HS-27A (cell line): ENCODE measurements around the gene FLT4.
"Not testable (repeated sequence)": the region's sequence is repeated elsewhere in the genome, so short reads cannot be mapped to it uniquely, and the experiment has no call there.

Source experiments
- DNase-seq: peaks from one replicate; pipeline ENCODE4 v3.0.0-alpha.2; 2012; ENCODE audit warnings: low read depth, missing footprints

Gene FLT4

DNA sequence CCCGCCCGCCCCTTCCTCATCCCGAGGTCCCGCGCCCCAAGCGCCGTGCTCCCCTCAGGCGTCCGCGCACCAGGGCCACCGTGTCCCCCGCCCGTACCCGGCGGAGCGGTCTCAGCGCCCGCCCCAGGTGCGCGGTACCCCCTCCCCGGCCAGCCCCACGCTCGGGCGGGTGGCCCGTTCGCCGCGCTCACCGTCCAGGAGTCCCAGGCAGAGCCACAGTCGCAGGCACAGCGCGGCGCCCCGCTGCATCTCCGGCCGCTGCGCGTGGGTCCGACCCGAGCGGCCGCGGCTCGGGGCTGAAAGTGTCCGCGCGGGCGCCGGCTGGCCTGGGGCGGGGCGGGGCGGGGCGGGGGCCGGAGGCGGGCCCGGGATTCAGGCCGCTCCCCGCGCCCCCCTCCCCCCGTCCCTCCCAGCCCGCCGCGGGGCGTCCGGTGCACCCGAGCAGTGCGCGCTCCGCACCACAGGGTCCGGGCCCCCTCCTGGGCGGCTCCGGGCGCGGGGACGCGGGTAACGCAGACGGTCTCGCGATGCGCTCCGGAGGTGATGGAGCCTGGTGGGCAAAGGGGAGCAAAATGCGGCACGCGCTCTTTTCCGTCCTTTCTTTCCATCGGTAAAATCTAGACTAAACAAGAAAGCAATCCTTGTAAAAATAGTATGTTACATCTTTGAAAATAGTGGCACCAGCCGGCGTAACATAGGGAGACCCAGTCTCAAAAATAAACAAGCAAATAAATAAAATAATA is at the start of gene FLT4:
FLT4 (minus strand) TSS at position 304 of the 743 bp plus-strand sequence; CDS start at position 249, 55 bp downstream.
- DNase-seq, result no peak

DNA sequence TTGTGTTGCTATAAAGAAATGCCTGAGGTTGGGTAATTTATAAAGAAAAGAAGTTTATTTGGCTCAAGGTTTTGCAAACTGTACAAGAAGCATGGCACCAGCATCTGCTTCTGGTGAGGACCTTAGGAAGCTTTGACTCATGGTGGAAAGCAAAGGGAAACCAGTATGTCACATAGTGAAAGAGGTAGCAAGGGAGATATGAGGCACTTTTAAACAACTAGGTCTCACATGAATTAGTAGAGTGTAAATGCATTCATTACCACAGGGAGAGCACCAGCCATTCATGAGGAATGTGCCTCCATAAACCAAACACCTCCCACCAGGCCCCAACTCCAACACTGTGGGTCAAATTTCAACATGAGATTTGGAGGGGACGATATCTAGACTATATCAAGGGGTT is 49.6 kb upstream of the FLT4 start:
- no peak for DNase-seq

DNA sequence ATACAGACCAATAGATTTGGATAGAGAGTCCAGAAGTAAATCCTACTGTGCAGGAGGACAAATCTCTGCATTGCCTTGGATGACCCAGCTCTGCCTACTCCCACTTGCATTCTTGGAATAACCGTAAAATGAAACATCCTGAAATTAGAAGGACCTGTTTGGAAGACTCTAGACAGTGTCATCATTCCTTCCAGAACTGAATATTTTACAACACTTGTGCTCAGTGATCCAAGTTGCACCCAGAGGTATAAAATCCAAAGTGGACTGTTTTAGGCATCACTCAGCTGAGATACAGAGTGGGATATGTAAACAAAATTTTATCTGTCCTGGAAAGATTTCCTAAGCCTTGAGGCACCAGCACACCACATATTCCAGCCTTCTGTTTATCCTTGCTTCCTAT is 46.7 kb upstream of the FLT4 start:
- DNase-seq, result no peak

DNA sequence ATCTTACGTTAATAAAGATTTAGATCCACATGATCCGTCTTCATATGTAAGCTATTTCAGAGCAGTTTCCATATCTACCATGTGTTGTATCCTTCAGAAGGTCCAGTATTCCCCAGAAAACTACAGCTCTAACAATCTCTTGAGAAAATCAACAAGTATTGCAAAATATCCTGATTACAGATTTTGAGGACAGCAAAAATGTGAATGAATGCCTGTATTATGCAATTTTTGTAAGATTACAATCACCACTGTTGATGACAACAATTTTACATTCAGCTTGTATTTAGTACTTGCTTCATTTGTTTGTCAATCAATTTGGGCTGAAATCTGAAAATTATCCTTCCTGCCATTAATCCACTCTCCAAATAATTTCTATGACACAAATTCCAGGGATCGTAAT is 43.0 kb upstream of the FLT4 start:
- DNase-seq, result no peak

DNA sequence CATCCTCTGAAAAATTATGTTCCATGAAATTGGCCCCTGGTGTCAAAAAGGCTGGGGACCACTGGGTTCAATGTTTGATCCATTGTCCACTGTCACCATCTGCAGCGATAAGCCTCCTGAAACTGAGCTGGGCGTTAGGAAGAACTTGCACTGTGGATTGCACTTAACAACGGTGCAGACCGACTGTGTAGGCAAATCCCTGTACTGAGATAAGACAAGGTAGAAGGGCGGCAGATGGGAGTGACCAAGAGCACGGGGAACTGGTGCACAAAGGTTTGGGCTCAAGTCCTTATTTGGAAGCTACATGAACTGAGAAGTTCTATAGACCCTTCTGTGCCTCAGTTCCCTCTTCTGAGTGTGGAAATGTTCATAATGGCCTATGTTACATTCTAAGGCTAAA is 41.6 kb upstream of the FLT4 start:
- DNase-seq, result no peak

DNA sequence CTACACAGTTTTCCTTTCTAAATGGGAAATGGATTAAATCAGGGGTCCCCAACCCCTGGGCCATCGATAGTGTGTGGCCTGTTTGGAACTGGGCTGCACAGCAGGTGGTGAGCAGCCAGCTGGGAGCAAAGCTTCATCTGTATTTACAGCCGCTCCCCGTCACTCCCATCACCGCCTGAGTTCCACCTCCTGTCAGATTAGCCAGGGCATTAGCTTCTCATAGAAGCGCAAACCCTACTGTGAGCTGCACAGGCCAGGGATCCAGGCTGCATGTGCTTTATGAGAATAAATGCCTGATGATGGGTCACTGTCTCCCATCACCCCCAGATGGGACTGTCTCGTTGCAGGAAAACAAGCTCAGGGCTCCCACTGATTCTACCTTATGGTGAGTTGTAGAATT is 41.2 kb upstream of the FLT4 start:
- DNase-seq, result no peak

DNA sequence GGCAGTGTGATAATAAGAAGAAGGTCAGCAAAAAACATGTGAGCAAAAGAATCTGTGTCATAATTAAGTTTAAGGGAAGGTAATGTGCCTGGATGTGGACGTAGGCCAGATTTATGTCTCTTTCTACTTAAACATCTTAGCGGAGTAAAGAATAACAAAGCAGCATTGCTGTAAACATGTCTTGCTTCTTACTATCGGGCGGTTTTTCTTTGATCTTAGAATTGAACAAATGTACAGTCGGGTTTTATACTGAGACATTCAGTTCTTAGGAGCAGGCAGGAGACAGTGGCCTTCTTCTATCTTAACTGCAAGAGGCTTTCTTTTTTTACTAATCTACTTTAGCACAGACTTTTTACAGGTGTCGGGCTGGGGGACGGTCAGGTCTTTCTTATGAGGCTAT is 40.4 kb upstream of the FLT4 start:
- no peak for DNase-seq

DNA sequence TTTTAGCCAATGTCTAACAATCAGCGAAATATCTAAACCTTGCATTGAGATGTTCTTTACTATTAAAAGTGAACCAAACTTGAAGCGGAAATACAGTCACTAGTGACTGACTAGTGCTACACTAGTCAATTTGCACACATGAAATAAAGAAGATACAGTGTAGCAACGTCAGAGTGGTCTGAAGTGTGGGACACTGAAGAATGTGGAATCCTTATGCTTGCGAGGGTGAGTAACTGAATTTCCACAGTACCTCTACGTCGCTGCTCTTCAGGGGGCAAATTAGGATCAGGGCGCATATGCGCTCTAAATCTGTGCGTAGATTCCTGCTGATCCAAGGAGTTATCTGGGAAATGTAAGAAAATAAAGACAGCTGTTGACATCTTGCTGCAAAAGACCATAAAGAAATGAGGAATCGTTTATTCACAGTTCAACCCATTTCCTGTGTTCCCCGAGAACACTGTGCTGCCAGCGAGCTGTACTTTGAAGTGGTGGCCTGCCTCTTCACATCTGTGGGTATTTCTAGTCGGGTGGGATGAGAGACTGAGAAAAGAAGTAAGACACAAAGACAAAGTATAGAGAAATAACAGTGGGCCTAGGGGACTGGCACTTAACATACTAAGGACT is 39.8 kb upstream of the FLT4 start:
- no peak for DNase-seq

DNA sequence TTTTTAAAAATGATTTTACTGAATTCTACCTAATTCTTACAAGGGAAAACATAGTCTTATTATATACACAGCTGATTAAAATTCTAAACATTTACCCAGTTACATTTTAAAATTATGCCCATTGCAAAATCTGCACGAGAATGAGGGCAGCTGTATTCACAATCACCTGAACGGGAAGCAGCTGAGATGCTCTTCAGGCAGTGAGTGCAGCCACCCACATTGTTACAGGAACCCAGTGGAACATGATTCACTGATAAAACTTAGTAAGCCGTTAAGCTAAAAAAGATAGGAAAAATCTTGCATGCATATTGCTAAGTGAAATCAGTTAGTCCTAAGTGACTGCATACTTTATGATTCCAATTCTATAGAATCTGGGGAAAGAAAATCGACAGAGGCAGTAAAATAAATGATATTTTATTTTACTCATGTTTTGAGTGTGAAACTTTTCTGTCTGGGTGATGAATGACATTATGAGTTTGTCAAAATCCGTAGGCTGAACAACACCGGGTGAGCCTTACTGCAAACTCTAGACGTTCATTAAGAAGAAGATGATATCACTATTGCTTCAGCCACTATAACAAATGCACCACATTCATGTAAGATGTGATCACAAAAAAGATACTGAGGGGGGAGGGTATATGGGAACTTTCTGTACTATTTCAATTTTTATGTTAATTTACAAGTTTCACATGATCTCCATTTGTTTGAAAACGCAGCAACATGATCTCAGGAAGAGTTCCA is 39.1 kb upstream of the FLT4 start:
- DNase-seq, result no peak

DNA sequence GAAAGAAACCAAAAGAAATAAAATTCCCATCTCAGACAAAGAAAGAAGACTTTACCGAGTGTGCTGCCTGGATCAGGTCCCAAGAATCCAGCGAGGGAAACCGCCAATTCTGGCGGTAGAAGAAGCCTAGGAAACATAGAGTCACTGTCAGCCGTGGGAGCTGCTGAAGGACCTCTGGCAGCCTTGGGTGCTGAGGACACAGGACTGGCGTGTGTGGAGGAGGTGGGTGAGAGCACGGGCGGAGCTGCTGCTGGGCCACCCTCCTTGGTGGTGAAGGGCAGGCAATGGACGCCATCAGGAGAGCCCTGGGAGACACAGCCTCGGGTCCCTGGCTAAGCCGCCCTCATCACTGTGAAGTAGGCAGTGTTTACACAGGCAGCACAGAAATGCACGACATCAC is 37.4 kb upstream of the FLT4 start:
- DNase-seq, result not testable (repeated sequence)

DNA sequence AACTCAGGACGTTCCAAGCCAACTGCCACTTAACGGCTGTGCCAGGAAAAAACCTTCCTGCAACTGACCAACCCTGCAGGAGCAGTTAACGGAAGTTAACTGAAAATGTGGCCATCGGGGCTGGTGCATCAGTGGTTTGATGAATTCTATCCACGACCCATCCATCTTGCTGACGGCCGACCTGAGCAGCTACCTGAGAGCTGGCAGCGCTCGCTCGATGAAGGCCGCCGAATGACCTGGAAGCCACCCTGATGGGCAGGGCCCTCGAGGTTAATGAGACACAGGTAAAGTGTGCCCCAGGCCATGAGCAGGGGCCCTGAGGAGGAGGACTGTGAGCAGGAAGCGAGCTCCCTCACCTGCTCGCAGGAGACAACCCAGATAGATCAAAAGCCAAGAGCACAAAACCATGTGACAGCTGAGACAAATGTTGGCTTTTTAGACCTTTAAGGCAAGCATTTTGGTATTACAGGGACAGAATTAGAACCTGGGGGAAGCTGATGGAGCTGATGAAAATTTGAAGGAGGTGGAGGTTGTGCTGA is 35.3 kb upstream of the FLT4 start:
- no peak for DNase-seq

DNA sequence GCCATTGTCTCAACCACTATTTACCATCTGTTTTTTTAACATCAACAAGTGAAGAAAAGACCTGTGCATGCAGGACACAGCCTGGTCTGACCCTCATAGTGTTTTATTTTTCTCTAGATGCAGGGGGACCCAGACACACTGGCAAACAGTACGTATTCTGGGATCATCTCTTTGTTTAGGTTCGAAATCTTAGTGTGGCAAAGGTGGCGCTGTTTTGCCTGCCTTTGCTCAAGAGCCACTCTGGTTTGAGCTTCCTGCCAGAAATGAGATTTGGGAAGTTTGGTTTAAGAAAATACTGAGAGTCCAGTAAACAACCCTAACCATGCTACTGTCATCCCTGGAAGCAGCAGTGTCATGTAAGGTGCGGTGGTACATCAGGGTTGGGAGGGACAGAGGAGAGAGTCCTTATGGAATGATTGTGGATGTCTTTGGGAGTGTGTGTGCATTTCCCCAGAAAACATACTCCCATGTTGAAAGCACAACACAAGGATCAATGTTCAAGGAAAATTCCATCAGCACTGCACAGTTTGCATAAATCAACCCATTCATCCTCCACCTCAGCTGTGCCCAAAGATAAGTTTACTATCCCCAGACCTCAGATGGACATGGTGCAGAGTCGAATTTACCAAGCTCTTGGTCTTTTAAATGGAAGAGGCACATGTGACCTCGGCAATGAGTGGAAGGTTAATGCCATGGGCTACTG is 34.0 kb upstream of the FLT4 start:
- DNase-seq, result no peak

DNA sequence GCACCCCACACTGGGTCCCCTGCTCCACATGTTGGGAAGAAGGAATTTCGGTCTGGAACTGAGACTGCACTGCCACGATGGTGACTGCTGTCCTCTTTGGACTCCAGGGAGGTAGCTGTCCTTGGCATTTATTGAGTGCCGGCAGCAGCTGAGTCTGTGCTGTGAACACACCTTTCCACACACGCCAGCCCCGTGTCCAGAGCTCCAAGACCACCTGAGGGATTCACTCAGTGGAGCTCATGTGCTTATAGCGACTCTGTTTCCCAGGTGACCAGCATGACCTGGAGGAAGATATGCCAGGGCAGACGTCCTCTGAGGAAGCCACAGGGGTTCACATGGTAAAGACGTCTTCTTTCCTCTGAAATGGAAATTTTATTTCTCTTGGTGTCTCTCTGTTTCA is 33.2 kb upstream of the FLT4 start:
- no peak for DNase-seq

DNA sequence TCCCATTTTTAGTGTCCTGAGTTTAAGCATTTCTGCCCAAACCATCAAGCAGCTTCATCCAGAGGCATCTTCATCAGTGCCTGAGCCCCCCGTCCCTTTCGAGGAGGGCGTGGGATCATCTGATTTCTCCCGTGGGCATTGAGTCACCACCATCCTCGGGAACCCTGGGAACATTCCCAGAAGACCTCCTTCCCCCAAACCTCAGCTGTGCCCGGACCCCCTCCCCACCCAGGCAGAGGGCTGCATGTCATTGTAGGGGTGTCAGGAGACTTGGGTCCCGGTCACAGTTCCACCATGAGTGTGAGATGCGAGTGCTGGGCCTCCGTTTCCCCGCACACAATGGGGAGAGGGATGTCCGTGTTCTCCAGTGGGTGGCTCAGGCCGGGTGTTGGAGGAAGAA is 32.6 kb upstream of the FLT4 start:
- DNase-seq, result not testable (repeated sequence)

DNA sequence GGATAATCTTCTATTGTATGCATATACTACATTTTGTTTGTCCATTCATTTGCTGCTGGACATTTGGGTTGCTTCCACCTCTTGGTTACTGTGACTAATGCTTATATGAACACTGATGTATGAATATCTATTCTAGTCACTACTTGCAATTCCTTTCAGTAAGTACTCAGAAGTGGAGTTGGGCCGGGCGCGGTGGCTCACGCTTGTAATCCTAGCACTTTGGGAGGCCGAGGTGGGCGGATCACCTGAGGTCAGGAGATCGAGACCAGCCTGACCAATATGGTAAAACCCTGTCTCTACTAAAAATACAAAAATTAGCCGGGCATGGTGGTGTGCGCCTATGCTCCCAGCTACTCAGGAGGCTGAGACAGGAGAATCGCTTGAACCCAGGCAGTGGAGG is 28.9 kb upstream of the FLT4 start:
- not testable (repeated sequence) for DNase-seq

DNA sequence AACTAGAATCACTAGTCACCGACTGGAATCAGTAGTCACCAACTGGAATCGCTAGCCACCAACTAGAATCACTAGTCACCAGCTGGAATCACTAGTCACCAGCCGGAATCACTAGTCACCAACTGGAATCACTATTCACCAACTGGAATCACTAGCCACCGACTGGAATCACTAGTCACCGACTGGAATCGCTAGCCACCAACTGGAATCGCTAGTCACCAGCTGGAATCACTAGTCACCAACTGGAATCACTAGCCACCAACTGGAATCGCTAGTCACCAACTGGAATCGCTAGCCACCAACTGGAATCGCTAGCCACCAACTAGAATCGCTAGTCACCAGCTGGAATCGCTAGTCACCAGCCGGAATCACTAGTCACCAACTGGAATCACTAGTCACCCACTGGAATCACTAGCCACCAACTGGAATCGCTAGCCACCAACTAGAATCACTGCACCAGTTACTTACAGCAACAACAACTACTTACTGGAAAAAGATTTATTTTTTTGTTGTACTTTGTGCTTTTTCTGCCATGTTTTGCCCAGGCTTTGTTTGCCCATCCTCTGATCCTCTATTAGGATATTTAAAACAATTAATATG is 25.7 kb upstream of the FLT4 start:
- no peak for DNase-seq

DNA sequence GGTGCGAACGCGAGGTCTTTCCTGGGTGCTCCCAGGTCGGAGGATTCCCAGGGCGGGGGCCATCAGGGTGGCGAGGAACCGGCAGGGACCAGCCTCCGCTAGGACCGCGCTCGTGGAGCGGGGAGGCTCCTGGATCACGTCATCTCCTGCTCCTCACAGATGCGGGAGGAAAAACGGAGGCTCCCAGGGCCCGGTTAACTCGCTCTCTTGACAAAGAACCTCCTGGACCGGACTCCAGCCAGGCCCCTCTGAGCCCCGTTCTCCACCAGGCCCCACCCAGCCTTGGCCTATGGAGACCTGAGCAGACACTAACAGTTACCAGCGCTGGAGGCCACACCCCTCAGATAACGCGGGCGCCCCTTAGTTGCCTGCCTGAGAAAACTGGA is 24.7 kb upstream of the FLT4 start:
- DNase-seq, result not testable (repeated sequence)

DNA sequence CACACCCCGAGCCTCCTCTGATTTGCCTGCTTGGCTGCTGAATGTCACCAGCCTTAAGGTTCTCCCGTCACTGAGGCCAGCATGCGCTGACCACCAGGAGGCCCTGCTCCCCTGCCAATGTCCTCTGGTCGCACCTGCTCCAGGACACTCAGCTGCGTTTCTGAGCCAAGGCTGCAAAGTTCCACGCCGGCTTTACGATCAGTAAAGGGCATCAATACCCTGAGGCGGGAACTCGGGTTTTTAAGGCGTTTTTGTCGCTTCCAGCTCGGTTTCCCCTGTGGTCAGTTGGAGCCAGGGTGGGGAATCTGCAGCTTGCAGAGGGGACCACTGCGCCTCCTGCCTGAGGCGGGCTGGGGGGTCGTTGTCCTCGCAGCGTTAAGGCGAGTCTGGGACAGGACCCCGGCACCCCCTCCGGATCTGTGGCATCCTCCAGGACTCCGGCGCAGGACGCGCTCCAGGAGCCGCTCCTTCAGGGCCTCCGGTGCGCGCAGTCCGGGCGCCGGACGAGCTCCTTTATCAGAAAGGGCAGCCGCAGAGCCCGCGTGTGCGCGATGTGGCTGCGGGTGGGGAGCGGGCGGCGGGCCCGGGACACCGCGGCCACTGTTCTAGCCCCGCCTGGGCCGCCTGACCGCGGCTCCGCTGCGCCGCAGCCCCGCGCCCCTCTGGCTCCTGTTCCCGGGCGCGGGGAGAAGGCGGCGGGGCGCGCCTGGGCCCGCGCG is 24.1 kb upstream of the FLT4 start:
- no peak for DNase-seq

DNA sequence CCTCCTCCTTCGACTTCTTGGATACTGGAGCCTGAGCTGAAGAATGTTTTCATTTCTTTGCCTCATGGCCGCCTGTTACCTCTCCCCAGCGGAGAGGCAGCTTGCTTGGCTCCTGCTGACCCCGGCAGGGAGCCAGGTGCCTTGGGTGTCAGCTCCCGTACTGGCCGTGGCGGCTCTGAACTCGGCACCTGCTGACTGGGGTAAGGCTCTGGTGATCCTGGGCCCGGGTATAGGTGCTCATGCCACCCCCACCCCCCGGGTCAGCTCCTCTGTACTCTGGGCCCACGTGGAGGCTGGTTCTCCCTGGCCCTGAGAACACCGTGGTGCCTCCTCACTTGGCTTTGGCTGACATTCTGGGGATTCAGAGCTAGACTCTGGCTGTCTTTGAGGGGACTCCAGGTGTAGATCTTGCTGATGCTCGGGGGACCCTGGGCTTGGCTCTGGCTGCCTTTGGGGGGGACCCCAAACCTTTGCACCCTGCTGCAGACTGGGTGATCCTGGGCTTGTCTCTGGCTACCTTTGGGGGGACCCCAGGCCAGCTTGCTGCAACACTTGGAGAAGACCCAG is 22.6 kb upstream of the FLT4 start:
- not testable (repeated sequence) for DNase-seq

DNA sequence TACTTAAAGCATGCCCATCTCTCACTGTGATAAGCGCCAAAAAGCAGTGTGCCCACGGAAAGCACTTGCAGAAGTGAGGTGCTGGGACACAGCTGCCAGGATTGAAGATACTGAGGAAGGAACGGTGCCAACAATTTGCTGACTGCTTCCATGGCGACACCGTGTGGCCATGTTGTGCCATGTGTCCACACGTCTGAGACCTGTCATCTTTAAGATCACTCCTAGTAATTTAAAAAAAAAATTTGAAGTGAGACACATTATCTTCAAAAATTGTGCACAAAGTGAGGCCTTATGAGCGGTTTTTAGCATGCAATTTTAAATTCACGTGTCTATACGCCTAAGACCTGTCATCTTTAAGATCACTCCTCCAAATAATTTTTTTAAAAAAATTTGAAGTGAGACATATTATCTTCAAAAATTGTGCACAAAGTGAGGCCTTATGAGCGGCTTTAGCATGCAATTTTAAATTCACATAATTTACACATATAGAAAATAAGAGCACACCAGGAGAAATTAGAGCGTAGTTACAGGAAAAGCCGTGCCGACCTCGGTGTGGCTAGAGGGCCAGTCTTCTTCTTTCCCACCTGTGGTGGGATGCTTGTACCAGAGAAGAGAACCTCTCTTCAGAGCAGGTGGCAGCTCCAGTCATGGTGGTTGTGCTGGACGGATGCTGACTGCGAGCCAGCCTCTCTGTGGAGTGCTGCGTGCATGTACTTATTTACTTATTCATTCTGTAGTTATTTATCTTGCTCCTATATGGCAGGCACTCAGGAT is 21.4 kb upstream of the FLT4 start:
- peak; percentile 3 for DNase-seq
